Subcutaneous adipose tissue (tissue), 4 donors: ENCODE data around the gene LRRN3. TPM values are rescaled to one million over a fixed set of nuclear protein-coding genes. Genes with fewer than 3 reads are reported as not detected.

Experiments
- total RNA-seq, 4 donors: library from RNA; depleted of rRNA; stranded (reverse); fragments of >200 nt; gene quantifications; one replicate each; pipeline ENCODE4 v1.1.0, GENCODE V29; 2016
- TF ChIP-seq, protein P1 (sequence below): fragments of 450-650 bp; IDR thresholded peaks from one replicate; pipeline ENCODE4 v1.5.1; 2016; ENCODE audit warnings: low read depth, mild to moderate bottlenecking, control low read depth, antibody characterized with exemption, moderate library complexity

LRRN3 gene
- total RNA-seq, 4 donors from 2014 or later = 1.7 to 3.4 (median 2.2) TPM

DNA sequence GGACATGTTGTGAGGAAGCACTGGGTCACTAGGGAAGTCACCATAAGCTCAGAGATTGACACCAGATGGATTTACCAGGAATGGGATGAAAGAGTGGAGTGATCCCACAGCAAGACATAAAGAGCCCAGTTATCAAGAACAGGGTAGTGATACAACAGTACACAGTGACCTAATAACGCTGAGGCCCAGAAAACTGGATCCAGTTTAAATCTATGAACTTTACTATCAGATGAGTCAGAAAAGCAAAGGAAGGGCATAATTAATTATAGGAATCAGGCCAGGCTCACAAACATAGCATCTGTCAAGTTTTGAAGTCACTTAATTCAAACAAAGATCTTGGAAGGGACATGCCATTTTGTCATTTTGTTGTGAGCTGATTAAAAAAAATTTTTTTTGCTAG lies 73.5 kb downstream of the LRRN3 start:
- TF ChIP-seq, protein P1, sequence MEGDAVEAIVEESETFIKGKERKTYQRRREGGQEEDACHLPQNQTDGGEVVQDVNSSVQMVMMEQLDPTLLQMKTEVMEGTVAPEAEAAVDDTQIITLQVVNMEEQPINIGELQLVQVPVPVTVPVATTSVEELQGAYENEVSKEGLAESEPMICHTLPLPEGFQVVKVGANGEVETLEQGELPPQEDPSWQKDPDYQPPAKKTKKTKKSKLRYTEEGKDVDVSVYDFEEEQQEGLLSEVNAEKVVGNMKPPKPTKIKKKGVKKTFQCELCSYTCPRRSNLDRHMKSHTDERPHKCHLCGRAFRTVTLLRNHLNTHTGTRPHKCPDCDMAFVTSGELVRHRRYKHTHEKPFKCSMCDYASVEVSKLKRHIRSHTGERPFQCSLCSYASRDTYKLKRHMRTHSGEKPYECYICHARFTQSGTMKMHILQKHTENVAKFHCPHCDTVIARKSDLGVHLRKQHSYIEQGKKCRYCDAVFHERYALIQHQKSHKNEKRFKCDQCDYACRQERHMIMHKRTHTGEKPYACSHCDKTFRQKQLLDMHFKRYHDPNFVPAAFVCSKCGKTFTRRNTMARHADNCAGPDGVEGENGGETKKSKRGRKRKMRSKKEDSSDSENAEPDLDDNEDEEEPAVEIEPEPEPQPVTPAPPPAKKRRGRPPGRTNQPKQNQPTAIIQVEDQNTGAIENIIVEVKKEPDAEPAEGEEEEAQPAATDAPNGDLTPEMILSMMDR = no peak

DNA sequence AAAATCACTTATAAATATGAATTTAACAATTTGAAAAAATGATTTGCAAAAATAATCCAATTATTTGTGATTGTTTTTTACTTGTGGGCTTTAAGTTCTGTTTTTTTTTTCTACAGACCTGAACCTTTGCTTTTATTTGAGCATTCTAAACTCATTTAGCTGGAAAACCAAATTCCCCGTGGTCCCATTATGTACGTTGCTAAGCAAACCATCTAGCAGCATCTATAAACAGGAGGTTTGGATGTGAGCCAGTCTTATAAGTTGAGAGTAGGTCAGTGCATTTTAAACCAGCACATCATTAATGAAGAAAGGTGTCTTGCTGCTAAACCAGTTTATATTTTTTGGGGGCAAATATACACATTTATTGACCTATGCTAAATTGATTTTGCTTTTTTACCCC lies 77.3 kb downstream of the LRRN3 start:
- TF ChIP-seq, protein P1 = no peak

DNA sequence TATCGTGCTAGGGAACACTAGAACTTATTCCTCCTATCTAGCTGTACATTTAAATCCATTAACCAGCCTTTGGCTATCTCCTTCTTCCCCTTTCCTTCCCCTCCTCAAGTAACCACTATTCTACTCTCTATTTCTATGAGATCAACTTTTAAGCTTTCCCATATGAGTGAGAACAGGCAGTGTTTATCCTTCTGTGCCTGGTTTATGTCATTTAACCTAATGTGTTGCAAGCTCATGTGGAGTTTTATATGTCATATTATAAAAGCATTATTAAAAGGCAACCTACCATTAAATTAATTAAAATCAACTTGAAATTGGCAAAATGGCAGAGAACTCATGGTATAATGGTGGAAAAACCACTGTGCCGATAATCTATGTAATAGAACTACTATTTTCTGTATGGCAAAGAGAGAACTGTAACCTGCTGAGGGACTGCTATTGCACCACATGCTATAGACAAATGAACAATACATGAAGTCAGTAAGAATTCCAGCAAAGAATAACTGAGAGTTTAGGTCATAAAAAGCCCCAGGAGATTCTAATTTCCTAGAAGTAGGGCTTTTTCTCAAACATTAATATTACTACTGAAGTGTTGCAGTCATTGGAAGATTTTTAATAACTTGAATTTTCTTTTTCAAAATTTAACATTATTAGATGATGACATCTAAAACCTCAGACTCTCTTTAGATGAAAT lies 81.8 kb downstream of the LRRN3 start:
- TF ChIP-seq, protein P1 = no peak

DNA sequence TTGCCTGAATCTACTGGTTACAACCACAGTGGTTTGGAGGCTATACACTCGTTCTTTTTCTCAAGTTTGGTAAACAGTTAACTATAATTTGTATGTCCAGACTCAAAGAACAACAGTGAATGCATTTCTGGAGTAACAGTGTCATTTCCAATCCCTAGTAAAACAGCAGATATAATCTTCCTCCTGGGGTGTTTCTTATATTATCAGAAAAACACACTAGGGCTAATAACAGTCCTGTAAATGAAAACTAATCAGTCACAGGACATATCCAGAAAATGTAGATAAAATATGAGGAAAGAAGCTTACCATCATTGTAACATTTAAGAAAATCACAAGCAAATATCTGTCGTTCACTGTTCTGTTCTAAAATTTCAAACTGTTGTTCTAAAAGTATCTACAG lies 82.6 kb downstream of the LRRN3 start:
- TF ChIP-seq, protein P1 = no peak

DNA sequence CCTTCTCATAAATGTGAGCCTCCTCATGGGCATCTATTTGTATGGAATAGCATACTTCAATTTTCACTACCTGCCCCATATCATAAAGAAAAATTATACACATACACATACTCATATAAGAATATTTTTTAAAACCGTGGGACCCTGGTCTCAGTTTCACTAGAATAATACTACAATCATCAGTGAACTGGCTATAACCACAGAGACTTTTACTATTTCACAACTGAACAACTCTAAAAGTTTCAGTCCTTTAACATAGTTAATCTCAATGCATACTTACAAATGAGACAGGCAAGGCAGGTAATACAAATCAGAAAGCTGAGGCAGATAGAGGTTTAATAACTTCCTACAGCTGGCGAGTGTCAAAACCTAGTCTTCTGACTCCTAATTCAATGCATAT lies 83.1 kb downstream of the LRRN3 start:
- TF ChIP-seq, protein P1 = no peak

DNA sequence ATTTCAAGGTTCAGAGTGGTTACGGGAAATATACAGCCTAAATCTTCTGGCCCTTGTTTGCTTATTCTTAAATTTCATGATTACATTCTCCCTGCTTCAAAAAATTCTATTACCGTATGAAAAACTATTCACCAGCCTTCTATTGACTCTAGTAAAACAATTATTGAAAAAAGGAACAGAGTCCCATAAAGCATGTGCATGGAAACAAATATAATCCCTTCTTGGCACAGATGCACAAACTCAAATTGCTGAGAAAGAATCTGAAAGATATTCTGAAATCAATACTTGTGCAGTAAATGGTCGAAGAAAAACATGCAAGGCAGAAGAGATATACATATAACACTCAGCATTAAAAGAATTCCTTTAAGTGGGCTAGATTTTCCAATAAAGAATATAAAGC lies 83.6 kb downstream of the LRRN3 start:
- TF ChIP-seq, protein P1 = no peak
